Myocyte (in vitro differentiated cells): ENCODE data around the gene CDC42BPB. TPM values are rescaled to one million over a fixed set of nuclear protein-coding genes. Genes with fewer than 3 reads are reported as not detected.

Source experiments
- DNase-seq: peaks from one replicate; pipeline ENCODE4 v3.0.0-alpha.2; 2012; ENCODE audit warnings: low read depth
- polyA plus RNA-seq: library from polyadenylated mRNA; unstranded; fragments of >200 nt; gene quantifications from one replicate; pipeline ENCODE4 v1.2.1, GENCODE V29; 2012; ENCODE audit warnings: missing spikeins
- total RNA-seq: library from RNA; depleted of rRNA; stranded (reverse); fragments of >200 nt; gene quantifications from 2 replicates; pipeline ENCODE4 v1.2.3, GENCODE V29; 2014

The CDC42BPB gene, protein sequence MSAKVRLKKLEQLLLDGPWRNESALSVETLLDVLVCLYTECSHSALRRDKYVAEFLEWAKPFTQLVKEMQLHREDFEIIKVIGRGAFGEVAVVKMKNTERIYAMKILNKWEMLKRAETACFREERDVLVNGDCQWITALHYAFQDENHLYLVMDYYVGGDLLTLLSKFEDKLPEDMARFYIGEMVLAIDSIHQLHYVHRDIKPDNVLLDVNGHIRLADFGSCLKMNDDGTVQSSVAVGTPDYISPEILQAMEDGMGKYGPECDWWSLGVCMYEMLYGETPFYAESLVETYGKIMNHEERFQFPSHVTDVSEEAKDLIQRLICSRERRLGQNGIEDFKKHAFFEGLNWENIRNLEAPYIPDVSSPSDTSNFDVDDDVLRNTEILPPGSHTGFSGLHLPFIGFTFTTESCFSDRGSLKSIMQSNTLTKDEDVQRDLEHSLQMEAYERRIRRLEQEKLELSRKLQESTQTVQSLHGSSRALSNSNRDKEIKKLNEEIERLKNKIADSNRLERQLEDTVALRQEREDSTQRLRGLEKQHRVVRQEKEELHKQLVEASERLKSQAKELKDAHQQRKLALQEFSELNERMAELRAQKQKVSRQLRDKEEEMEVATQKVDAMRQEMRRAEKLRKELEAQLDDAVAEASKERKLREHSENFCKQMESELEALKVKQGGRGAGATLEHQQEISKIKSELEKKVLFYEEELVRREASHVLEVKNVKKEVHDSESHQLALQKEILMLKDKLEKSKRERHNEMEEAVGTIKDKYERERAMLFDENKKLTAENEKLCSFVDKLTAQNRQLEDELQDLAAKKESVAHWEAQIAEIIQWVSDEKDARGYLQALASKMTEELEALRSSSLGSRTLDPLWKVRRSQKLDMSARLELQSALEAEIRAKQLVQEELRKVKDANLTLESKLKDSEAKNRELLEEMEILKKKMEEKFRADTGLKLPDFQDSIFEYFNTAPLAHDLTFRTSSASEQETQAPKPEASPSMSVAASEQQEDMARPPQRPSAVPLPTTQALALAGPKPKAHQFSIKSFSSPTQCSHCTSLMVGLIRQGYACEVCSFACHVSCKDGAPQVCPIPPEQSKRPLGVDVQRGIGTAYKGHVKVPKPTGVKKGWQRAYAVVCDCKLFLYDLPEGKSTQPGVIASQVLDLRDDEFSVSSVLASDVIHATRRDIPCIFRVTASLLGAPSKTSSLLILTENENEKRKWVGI (N-terminal part only)
- total RNA-seq = 63.4 and 64.0 TPM in 2 replicates
- polyA plus RNA-seq = 80.6 TPM

DNA sequence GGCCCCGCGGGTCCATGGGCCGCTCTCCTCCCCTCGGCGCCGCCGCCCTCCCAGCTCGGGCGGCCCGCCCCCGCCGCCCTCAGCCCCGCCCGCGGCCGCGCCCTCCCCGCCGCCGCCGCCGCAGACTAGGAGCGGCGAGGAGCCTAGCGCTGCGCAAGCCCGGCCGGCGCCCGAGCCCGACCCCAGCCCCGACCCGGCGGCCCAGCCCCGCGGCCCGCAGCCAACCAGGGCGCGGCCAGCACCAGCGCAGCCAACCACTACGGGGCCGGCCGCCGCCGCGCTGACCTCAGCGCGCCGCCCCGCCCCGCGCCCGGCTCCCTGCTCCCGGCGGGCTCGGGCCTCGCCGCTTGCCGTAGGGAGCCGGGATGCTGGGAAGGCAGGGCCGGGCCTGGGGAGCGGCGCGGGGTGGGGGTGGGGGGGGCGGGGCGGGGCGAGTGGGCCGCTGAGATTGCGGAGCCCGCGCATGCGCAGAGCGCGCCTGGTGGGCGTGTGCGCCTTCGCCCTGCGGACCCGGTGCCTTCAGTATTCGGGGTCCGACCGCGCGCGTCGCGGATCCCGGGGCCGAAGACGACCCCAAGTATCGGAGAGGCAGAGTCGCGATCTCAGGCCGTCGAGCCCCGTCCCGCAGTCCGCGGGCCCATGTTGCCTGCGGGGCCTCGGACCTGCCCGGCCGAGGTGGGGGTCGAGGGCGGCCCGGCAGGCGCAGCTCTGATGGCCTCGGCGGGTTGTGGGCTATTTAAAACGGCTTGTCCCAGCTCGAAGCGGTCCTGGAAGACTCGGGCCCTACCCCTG lies at the start of gene CDC42BPB:
CDC42BPB (minus strand) TSS at position 178 of the 792 bp plus-strand sequence. CDS start 376 bp downstream, outside the sequence.
- DNase-seq = peak; percentile 93

DNA sequence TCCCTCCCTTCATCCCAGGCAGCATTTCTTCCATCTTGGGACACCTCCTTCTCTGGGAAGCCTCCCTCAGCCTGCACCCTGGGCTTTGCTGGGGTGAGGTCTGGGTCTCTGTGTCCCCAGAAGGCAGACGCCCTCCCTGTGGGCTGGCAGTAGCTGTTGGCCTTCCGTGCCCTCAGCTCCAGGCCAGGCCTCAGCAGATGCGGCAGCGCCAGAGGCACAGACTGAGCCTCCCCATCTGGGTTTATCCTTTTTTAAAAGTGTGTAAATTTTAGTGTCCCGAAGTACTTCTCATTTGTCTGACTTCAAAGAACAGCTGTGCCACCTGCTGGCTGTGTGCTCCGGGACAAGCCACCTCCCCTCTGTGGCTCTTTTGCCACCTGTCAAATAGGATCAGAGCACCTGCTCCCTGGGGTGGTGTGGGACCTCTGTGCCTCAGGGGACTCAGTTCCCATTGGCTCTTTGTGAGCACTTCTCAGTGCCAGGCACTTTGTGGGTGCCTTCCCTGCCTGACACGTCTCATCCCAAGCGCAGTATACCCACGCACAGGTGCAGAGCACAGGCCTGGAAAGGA lies 48.3 kb upstream of the CDC42BPB start:
- DNase-seq = peak; percentile 97

DNA sequence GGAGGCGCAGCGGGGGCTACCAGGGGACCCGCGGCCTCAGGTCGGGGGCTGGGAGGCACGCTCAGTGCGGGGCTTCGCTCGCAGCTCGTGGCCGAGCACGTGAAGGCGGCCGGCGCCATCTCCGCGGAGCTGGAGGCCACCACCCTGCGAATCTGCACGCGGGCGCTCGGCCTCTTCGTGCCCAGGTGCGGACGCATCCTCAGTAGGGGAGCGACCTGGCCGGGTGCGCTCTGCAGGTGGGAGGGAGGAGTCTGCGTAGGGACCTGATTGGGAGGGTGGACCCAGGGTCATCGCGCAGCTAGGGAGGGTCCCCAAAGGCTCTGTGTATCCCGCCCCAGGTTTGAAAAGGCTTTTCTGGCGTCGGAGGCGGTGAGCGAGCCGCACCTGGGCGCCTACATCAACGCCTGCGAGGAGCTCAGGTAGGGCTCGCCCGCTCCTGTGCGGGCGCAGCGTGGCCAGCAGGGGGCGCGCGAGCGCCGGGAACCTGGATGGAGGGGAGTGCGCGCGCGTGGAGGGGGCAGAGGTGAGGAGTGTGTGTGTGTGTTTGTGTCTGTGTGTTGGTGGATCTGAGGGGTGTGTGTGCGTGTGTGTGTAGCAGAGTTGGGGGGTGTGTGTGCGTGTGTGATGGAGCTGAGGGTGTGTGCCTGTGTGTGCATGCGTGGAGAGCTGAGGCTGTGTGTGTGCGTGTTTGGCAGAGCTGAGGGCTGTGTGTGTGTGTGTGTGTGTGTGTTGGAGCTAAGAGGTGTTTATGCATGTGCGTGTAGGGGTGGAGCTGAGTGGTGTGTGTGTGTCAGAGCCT lies 47.5 kb upstream of the CDC42BPB start:
- peak; percentile 69 for DNase-seq

DNA sequence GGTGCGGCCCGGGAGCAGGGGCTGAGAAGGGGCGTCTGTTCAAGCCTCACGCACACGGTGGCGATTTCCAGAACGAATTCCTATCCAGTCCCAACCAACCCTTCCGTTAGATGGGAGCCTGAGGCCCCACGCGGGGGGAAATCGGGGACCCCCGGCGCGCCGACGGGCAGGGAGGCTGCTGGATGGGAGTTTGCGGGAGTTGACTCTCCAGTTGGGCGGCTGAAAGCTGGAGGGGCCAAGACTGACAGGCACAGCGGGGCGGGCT lies 47.0 kb upstream of the CDC42BPB start:
- no peak for DNase-seq

DNA sequence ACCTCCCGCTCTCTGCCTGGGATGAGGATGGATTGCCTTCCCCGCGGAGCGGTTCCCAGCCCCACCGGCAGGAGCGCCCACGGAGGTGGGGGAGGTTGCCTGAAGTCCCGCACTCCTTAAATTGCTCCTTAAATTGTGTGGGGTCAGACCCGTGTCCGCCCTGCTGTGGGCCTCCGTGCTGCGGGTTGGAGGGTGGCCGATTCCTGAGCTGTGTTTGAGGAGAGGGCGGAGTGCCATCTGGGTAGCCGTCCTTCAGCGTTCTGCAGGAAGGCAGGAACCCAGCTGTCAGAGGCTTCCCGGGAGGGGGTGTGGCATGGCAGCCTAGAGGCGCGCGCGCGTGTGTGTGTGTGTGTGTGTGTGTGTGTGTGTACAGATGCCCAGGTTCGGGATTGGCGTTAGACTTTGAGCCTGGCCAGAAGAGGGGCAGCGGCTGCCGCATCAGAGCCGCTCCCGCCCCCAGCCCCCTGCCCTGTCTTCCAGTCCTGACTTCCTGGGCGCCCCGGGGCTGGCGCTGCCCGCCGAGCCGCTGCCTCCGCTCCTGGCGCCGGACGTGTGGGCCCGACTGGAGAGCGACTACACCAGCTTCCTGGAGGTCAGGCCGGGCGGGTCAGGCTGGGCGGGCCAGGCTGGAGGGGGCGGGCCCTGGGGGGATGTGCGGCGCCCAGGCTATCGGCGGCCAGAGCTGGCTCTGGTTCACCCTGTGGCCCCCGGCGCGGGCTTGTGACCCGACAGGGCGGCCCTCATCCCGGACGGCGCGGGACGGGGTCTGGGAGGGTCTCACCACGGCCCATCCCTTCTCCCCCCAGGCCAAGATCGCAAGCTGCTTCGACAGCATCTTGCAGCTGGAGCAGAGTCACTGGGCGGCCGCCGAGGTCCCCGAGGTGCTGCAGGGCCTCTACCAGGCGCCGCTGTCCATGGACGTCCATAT lies 46.4 kb upstream of the CDC42BPB start:
- DNase-seq = peak; percentile 93

DNA sequence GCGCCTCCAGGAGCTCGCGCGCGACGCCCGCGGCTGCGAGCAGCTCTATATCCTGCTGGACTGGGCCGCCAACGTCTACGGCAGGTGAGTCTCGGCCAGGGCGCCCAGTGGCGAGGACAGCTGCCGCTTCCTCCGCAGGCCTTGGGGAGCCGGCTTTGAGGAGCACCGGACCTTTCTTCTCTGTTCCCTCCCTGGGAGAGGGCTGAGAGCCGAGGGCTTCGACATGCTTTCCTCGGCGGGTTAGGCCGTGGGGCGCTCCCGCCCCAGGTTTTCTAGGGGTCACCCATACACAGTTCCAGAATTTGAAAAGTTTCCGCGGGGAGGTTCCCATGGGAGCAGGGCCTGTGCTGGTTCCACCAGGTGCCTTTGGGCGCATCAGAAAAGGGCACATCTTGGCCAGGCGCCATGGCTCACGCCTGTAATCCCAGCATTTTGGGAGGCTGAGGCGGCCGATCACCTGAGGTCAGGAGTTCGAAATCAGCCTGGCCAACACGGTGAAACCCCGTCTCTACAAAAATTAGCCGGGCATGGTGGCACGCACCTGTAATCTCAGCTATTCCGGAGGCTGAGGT lies 45.4 kb upstream of the CDC42BPB start:
- no peak for DNase-seq

DNA sequence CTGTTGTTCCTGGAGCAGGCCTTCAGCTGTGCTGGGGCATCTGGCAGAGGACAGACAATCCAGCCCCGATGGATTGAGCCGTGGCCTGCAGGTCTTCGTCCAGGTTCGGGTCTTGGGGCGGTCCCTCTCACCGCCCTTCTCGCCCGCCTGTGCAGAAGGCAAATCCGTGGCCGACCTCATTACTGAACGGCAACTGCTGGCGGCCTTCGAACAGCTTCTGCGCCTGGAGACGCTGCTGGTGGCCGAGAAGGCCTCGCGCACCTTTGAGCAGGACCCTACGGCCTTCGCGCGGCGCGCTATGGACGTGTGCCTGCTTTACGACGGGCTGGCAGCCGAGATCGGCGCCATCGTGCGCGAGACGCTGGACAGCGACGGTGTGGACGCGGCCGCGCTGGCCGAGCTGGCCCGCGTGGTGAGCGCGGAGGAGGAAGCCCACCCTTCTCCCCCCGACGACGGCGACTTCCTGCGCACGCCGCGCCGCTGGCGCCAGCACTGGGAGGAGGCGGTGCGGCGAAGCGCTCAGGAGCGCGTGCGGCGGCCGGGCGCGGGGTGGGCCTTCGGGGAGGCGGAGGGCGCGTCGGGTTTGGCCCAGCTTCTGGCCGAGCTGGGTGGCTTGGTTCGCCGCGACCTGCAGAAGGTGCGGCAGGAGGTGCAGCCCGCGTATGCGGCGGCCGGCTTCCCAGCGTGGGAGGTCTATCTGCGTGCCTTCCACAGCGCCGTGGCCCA lies 44.8 kb upstream of the CDC42BPB start:
- DNase-seq = no peak

DNA sequence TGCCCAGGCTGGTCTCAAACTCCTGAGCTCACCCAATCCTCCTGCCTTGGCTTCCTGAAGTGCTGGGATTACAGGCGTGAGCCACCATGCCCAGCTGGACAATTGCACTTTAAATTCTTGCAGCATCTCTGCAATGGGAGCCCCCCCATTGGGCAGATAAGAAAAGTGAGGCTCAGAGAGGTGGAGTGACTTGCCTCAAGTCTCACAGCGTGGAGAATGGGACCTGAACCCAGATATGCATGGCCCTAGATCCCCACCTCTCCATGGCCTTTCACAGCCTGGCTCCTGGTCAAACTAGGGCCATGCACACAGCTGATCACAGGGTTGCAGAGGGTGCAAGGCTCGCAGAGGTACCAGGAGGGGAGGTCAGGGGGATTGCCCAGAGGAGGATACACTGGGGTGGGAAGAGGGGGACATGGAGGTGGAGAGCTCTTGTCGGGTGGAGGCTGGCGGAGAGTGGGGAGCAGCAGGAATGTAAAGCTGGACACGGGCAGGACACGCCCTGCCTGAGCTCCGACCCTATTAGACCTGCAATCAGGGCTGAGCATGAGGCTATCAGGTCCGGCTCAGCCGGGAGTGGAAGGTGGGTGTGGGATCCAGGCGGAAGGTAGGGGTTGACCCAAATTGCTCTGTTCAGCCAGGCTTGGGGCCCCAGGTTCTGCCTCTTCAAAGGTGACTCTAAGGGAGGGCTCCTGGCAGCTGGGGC lies 44.1 kb upstream of the CDC42BPB start:
- no peak for DNase-seq

DNA sequence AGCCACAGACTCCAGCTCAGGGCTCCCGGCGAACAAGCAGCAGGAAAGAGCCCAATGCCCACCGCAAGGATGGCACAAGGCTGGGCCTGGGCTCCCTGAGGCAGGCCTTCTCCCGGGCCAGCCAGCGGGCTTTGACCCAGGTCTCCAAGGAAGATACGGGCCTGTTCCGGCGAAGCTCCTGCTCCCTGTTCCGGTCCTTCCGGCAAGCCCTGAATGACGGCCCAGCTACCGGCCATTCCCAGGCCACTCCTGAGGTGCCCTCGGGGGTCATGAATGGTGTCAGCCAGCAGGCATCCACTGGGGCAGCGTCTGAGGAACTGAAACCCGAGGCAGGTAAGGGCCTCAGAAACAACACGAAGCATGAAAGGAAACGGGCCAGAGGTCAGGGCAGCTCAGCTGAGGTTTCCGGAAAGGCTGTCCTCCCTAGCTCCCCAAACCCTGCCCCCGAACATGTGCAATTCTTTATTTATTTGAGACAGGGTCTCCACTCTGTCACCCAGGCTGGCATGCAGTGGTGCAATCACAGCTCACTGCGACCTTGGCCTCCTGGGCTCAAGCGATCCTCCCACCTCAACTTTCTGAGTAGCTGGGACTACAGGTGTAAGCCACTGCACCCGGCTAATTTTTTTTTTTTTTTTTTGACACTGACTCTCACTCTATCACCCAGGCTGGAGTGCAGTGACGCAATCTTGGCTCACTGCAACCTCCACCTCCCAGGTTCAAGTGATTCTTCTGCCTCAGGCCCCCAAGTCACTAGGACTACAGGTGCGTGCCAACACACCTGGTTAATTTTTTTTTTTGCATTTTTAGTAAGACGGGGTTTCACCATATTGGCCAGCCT lies 43.2 kb upstream of the CDC42BPB start:
- DNase-seq = no peak

DNA sequence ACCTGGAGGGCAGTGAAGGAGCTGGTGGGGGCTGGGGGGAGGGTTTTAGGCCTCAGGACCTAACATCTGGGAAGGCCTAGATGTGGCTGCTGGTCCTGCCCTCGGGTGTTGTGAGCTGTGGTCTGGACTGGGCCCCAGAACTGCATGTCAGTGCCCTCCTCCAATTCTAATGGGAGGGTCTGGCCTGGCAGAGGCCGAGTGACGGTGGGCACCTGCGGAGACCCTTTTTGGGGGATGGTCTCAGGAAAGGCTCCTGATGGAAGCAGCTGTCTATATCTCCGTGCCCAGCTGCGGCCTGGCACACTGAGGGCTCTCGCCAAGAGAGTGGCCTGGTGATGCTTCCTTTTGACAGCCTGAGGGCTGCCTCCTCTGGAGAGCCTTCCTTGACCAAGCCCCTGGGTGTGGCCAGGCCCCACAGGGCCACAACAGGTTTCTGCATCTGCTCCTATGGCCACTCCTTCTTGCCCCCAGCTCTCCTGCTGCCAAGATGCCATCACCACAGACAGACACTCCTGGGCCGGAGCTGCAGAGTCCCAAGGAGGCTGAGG lies 42.5 kb upstream of the CDC42BPB start:
- no peak for DNase-seq

DNA sequence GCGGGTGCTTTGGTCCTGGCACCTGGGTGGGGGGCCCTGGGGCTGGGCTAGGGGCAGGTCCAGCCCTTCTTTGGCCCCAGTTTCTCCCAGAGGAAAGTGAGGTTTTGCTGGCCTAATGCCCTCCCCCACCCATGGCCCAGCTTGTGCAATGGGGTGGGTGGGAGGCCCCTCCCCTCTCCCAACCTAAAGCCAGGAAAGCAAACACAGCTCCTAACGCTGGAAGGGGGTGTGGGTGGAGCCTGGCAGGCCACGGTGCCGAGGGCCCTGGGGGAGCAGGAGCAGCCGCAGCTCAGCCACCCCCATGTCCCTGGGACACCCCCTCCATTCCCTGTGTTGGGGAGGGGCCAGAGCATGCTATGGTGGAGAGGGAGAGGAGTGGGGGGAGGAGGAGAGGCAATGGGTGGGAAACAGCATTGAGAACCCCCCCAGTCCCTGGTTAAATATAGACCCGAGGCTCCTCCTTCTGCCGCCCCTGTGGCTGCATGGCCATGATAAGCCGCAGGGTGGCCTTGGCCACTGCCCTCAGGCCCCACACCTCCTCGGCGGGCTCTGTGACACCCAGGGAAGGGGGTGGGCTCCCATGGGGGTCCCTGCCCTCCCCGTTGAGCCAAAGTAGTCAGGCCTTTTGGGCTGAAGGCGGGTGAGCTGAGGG lies 41.9 kb upstream of the CDC42BPB start:
- no peak for DNase-seq

DNA sequence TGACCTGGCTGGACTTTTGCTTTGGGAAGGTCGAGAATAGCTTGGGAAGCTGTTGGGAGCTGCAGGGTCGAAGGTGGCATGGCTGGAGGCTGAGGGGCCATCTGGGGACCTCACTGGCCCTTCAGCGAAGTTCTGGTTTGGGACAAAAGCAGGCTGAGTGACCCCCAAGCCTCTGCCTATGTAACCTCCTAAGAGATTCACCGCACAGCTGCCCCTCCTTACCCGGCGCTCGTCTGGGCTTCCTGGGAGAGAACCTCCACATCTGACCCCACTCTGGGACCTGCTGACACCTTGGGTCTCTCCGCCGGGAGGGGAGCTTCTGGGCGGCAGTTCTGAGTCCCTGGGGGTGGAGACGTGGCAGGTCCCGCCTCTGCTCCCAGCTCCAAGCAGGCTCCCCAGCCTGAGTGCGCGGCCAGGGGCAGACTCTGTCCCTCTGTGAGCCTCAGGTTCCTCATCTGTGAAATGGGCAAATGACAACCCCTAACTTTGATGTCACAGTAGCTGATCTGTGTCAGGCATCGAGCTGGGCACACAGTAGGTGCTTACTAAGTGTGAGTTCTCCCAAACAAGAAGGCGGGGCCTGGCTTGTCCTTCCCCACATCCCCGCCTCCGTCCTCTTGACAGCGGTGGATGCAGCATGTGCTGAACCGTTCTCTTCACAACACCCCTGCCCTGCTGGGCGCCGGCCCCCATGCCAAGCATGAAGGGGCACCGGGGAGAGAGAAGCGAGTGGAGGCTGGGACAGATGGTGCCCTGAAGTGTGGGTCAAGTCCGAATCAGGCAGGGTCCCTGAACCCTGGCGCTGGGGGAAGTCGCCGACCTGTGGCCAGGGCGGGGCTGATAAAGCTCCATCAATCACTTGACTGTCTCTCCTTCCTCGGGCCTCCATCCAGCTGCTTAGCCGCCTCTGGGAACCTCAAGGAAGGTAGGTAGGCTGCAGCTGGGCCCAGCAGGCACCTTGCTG lies 40.9 kb upstream of the CDC42BPB start:
- DNase-seq = no peak

DNA sequence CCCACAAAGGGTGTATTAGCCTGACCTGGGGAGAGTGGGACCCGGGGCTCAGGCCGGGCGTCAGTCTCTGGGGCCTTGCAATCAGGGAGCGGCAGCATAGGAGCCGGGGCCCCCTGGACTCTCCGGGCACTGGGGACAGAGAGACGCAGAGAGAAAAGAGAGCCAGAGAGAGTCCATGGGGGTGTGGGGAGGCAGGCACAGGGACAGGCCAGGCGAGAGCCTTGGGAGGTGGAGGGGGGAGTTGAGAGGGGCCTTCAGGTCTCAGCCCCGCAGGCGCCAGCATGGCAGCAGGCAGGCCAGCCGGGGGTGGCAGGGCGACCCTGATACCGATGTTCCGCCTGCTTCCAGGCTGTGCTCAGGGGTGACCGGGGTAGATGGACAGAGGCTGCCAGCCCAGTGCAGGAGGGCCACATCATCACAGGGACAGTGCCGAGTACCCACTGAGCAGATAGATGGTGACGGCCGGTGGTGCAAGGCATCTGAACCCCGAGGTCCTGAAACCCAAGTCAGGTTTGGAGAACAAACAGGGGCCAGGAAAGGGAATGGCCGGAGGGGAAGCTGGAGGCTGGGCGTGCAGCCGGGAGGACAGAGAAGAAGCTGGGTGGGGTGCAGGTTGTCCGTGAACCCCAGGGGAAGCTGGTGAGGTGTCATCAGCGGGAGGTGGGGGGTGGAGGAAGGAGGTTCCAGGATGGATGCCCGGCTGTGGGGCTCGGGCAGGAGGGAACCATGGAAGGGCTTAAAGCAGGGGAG lies 40.1 kb upstream of the CDC42BPB start:
- no peak for DNase-seq
